ENCODE measurements around the gene AP1G2. TPM values are rescaled to one million over a fixed set of nuclear protein-coding genes. Genes with fewer than 3 reads are reported as not detected.

Gene AP1G2
- total and polyA plus RNA-seq, 2 of the 13 experiments (the other 11 are each of a cell fraction or from before 2014, with no cell fraction given), result 96.9 to 611 TPM

DNA sequence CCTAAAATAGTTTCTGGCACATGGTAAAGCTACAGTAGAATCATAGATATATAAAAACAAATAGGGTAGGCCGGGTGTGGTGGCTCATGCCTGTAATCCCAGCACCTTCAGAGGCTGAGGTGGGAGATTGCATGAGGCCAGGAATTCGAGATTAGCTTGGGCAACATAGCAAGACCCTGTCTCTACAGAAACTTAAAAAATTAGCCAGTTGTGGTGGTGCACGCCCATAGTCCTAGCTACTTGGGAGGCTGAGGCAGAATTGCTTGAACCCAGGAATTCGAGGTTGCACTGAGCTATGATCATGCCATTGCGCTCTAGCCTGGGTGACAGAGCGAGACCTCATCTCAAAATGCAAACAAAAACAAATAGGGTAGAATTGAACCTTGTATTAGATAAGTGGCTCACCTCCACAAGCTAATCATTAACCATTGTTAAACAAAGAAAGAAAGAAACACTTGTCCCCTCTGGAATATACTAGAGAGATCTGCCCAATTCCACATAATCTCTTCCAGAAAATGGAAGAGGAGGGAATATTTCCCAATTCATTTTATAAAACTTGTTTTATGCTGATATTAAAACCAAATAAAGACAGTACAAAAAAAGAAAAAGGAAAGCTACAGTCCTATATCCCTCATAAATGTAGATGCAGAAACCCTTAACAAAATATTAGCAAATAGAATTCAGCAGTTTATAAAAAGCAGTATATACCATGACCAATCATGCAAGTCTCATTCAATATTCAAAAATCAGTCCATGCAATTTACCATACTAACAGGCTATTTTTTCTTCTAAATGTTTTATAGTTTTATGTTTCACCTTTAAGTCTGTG, 45.9 kb upstream of the AP1G2 start (continued):
- TF ChIP-seq KLF9 (CRISPR knock-in tag; IDR thresholded peaks at IDR 0.05; ENCODE audit: low read depth), result no peak
- peak; percentile 99 for TF ChIP-seq SSRP1 (CRISPR knock-in tag; IDR thresholded peaks at IDR 0.05)
- TF ChIP-seq ZNF567 (CRISPR knock-in tag; IDR thresholded peaks at IDR 0.05; ENCODE audit: borderline replicate concordance), result peak; percentile 88; the same call in 1 of the 2 replicates
- TF ChIP-seq REL (CRISPR knock-in tag; conservative IDR thresholded peaks at IDR 0.05), result no peak
- no peak for TF ChIP-seq ZNF672 (CRISPR knock-in tag; IDR thresholded peaks at IDR 0.05)
- no peak for TF ChIP-seq ZNF678 (CRISPR knock-in tag; IDR thresholded peaks at IDR 0.05)
- peak; percentile 53; the same call in 1 of the 2 replicates for TF ChIP-seq ZBTB33 (CRISPR knock-in tag; IDR thresholded peaks at IDR 0.05)
- TF ChIP-seq FOXM1 (CRISPR knock-in tag; IDR thresholded peaks at IDR 0.05), result no peak
- TF ChIP-seq, protein P1, sequence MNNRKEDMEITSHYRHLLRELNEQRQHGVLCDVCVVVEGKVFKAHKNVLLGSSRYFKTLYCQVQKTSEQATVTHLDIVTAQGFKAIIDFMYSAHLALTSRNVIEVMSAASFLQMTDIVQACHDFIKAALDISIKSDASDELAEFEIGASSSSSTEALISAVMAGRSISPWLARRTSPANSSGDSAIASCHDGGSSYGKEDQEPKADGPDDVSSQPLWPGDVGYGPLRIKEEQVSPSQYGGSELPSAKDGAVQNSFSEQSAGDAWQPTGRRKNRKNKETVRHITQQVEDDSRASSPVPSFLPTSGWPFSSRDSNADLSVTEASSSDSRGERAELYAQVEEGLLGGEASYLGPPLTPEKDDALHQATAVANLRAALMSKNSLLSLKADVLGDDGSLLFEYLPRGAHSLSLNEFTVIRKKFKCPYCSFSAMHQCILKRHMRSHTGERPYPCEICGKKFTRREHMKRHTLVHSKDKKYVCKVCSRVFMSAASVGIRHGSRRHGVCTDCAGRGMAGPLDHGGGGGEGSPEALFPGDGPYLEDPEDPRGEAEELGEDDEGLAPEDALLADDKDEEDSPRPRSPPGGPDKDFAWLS (CRISPR knock-in tag; IDR thresholded peaks at IDR 0.05; ENCODE audit: borderline replicate concordance), result no peak
- TF ChIP-seq MTF1 (CRISPR knock-in tag; IDR thresholded peaks at IDR 0.05), result no peak
- TF ChIP-seq XBP1 (CRISPR knock-in tag; IDR thresholded peaks at IDR 0.05), result peak; percentile 80; the same call in 1 of the 2 replicates
- TF ChIP-seq RAD51 (IDR thresholded peaks at IDR 0.05; ENCODE audit: borderline replicate concordance), result no peak
- TF ChIP-seq THYN1 (CRISPR knock-in tag; IDR thresholded peaks at IDR 0.05; ENCODE audit: borderline replicate concordance, low read depth), result peak; percentile 43; the same call in 1 of the 2 replicates
- peak; percentile 84 for TF ChIP-seq NR2F6 (IDR thresholded peaks at IDR 0.05)
- TF ChIP-seq NR2F6 (CRISPR knock-in tag; IDR thresholded peaks at IDR 0.05), result peak; percentile 90
- TF ChIP-seq, protein P2, sequence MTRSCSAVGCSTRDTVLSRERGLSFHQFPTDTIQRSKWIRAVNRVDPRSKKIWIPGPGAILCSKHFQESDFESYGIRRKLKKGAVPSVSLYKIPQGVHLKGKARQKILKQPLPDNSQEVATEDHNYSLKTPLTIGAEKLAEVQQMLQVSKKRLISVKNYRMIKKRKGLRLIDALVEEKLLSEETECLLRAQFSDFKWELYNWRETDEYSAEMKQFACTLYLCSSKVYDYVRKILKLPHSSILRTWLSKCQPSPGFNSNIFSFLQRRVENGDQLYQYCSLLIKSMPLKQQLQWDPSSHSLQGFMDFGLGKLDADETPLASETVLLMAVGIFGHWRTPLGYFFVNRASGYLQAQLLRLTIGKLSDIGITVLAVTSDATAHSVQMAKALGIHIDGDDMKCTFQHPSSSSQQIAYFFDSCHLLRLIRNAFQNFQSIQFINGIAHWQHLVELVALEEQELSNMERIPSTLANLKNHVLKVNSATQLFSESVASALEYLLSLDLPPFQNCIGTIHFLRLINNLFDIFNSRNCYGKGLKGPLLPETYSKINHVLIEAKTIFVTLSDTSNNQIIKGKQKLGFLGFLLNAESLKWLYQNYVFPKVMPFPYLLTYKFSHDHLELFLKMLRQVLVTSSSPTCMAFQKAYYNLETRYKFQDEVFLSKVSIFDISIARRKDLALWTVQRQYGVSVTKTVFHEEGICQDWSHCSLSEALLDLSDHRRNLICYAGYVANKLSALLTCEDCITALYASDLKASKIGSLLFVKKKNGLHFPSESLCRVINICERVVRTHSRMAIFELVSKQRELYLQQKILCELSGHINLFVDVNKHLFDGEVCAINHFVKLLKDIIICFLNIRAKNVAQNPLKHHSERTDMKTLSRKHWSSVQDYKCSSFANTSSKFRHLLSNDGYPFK (CRISPR knock-in tag; IDR thresholded peaks at IDR 0.05; ENCODE audit: borderline replicate concordance), result no peak
- TF ChIP-seq ZBTB38 (CRISPR knock-in tag; IDR thresholded peaks at IDR 0.05), result peak; percentile 57
- 0 out of 2 replicates have a peak, but pooled peaks have one; percentile 53 for TF ChIP-seq ZNF441 (CRISPR knock-in tag; IDR thresholded peaks at IDR 0.05; ENCODE audit: borderline replicate concordance)
- TF ChIP-seq ARHGAP35 (CRISPR knock-in tag; IDR thresholded peaks at IDR 0.05; ENCODE audit: borderline replicate concordance), result no peak
- no peak for TF ChIP-seq ZBTB7A (CRISPR knock-in tag; IDR thresholded peaks at IDR 0.05)
- TF ChIP-seq TEAD3 (CRISPR knock-in tag; optimal IDR thresholded peaks at IDR 0.05; ENCODE audit: borderline replicate concordance), result peak; percentile 98
- peak; percentile 82 for TF ChIP-seq KDM3A (CRISPR knock-in tag; IDR thresholded peaks at IDR 0.05; ENCODE audit: low read depth)
- no peak; the same call in 1 of the 2 replicates for TF ChIP-seq SIN3B (IDR thresholded peaks at IDR 0.05; ENCODE audit: low read length)
- TF ChIP-seq ZNF563 (CRISPR knock-in tag; IDR thresholded peaks at IDR 0.05), result no peak
- no peak for TF ChIP-seq CBX2 (IDR thresholded peaks at IDR 0.05; ENCODE audit: low read depth, low read length)
- no peak; the same call in 1 of the 2 replicates for TF ChIP-seq CBX2 (CRISPR knock-in tag; IDR thresholded peaks at IDR 0.05; ENCODE audit: low read depth)
